GM21360 (cell line): Measurements from ENCODE around the gene LDHD.

ENCODE experiments used
- ATAC-seq: cut with Tn5 transposase; IDR thresholded peaks from one replicate; pipeline ENCODE4 v1.9.1; 2021; ENCODE audit warnings: mild to moderate bottlenecking, moderate library complexity; ENCODE audit not compliant: unreplicated experiment

Gene LDHD

DNA sequence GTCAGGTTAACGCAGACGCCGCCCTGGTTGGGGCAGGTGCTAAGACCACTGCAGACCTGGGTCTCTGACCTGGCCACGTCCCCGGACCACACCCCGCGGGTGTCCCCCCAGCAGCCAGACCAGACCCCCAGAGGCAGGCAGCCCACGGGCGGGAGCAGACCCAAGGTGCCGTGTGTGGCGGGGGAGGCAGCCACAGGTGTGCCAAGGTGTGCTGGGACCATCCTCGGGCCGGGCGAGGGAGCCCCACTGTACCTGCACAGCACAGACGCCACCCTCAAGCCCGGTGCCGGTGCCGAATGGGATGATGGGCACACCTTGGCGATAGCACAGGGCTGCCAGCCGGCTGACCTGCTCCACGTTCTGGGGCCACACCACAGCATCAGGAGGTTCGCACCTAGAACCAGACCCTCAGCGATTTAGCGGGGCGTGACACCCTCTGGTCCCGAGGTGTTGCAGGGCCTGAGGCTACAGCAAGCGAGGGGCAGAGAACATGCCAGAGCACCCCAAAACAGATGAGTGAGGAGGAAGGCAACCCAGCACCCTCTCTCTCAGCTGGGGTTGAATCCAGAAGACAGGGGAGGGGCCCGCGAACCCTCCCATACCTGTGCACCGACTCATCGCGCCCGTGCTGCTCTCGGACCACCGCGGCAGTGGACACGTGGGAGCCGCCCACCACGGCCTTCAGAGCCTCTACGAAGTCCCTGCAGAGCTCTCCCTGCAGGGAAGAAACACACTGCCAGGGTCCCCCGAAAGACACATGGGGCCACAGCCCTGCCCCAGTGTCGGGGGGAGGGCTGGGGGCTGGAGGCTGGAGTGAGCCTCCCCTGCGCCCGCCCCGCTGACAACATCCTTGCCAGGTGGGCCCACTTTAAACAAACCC lies 1.4 kb downstream of the LDHD start:
- no peak for ATAC-seq

GRCh38 chr16:75114179-75114945 lies 2.2 kb downstream of the LDHD start:
- ATAC-seq = no peak

DNA sequence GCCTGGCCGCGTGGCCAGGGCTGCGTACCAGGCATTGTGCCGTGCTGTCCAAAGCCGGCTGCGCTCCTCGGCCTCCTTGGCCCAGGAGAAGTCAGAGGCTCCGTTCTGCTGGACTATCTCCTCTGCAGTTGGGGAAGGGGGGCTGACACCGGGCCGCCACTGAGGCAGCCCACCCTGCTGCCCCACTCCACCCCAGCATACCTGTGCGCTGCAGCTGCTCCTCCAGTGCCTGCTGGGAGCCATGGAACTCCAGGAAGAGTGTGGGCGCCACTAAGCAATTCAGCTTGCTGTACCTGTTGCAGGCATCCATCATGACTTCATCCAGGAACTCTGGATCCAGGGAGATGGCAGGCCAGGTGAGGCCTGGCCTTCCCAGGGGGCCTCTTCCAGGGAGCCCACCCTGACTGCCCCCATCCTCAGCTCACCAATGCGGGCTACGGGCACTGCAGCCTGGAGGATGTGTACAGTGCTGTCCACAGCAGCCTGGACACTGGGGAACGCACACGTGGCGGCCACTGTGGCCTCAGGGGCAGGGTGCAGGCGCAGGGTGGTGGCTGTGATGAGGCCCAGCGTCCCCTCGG lies 2.9 kb downstream of the LDHD start:
- ATAC-seq = no peak

DNA sequence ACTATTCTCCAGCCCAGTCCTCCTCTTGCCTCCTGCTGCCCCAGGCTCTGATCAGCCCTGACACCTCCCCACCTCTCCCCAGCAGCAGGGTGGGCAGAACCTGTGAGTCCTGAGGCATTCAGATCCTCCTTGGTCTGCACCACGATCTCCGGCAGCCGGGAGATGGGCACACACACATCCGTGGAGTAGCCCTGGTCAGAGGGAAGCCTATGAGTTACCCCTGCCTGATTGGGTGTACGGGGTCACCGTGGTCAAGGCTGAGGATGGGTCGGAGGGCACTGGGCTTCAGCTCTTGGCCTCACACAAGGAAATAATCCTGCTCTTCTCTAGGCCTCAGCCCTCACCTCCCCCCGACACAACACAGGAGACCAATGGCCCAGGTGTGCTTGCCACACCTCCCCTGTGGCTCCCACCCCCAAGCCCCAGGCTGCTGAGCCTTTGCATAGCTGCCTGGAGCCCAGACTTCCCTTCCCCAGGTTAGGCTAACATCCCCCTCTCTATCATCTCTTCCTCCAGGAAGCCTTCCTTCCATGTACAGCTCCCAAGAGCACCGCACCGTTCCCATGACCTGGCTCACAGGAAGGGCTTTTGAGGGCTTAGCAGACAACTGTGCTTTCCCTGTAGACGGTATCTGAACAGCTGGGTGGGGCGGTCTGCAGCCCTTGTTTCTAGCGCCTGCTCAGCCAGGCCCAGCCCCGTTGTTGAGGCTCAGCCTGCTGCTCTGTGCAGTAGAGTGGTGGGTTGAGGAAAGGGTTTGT lies 3.7 kb downstream of the LDHD start:
- no peak for ATAC-seq

- no peak for ATAC-seq
These were observed 4.4 kb downstream of the LDHD start for GRCh38 chr16:75111961-75112733.

GRCh38 chr16:75111514-75111940 lies 5.1 kb downstream of the LDHD start:
- peak; percentile 19 for ATAC-seq

DNA sequence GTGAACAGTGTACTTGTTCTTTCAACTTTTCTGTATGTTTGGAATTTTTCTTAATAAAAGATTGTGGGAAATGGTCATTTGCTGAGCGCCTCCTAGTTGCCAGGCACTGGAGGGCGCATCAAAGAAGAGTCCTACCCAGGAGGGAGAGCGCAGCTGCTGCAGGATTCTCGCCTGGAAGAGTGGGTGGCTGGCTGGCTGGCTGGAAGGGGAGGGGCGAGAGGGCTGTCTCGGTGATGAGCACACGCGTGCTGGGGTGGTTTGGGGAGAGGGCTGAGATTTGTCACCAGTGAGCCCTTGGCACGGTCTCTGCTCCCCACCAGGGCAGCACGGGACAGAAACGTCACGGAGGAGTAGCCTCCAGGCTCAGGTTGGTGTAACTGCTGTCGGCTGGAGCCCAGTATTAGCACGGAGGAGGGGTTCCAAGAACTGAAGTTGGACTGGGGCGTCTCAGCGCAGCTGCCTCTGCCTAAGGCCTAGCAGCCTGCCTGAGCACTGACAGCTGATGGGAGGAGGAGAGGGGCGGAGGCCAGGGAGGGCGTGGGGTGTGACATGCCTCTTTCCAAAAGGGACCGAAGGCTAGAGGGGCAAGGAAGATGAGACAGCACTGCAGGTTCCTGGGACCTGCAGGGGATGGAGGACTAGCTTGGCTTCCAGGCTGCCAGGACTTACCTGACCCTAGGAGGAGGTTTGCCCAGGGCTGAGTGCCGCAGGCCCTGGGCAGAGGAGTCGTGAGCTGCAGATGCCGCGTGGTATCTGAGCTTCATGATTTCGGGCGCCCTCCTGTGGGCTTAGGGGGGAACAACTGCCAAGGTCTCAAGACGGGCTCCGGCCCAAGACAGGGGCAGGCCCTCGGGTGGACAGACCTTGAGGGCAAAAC lies 5.7 kb downstream of the LDHD start:
- peak; percentile 52 for ATAC-seq

DNA sequence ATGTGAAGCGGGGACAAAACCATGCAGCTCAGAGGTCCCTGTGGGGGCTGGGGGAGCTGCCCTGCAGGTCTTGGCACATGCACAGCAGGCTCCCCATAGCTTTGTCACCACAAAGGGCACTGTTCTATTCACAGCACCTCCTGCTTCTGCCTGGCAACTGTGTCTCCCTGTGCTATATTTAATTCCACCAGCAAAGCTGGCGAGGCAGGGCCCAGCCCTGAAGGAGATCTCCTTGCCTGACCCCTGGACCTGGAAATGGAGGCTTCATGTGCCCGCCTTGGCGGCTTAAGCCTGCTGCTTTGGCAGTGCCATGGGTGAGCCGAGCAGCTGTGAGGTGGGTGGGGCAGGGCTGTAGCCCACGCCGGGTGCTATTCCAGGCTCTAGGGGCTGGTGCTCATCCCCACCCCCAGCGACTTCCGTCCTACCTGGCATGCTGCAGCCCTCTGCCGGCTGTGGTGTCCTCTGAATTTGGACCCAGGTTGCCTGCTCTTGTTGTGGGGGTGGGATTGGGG lies 6.8 kb downstream of the LDHD start:
- ATAC-seq = no peak

DNA sequence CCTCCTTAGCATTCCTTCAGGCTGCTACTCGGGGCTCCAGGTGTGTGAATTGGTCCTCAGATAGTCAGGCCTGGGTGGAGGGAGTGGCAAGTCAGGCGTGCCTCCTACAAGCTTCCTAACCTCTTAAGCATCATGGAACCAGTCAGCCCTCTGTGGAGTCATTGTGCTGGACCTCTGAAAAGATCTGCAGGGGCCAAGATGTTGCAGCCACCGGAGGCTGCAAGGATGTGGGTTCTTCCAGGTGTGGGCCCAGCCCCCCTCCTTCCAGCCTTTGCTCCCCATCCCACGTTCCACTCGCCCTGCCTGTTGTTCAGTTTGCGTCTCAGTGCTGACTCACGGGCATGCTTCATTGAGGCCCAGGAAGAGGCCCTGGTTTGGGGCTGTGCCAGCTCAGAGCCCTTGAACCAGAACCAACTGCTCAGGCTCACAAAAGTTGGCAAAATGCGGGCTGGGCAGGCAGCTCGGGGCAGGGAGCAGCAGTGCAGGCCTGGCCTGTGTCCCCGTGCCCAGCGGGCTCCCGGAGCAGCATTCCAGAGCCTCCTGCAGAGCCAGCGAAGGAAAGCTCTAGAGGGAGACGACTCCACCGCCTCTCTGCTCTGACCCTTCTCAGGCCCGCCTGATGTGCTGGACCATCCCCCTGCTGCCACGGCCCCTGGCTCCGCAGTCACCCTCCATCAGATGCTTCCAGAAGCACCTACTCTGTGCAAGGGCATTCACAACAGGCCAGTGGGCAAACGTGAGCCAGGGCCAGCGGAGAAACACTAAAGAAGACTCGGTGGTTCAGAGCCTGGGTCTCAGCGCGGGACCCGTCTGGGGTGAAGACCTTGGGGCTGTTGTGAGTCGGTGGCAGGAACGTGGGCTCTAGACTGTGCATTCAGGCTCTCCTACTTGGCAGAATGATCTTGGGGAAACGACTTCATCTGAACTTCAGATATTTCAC lies 7.5 kb downstream of the LDHD start:
- ATAC-seq = no peak

DNA sequence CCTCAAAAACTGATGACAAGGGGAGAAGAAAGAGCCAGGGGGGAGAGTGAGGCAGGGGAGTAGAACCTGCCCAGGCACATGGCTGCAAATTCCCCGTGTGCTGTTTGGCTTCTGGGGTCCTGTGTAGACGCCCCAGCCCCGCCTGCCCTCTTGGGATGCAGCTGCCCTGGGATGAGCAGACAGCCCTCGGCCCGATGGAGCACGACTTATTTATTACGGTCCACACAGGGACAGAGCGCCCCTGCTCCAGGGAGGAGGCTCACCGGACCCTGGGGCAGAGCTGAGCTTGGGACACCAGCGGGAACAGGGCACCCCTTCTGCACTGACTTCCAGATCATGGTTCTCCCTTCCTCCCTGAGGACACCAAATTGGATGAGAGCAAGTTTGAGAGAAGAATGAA lies 9.1 kb downstream of the LDHD start:
- no peak for ATAC-seq

DNA sequence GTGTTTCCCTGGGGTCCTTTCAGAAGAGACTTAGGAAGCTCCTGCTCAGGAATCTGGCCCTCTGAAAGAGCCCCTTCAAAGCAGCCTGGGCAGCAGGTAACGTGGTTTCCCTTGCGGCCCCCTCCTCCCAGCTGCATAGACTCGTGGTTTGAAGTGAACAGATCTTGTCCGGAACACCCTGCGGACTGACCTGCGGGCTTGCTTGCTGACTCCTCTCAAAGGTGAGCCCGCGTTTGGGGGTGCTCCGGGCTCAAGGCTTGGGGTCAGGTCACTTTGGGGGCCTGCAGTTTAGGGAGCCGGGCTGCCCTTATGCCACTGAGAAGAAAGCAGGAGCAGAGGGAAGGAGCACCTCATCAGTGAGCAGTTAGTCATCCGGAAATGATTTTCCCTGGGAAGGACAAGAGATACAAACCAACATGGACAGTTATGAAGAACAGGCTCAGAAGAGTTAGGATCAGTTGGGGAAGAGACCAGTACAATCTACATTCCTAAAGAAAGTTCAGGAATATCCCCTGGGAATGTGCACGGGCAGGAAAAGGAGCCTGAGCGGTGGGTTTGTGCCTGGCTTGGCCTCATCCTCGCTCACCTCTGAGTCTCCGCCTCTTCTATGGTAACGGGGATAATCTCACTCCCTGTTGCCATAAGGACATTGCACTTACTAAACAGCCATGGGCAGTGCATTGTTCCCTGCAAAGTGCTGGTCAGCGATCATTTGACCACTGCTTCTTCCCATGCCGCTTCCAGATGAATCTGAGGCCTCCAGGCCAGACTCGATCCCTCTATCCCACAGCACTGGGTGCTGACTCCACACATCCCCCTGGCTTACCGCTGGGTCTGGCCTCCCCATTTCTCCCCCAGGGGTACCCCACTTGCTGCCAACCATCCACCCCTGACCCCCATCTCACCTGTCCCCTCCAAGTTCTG lies 10.0 kb downstream of the LDHD start:
- no peak for ATAC-seq

GRCh38 chr16:75105306-75106061 lies 11.1 kb downstream of the LDHD start:
- no peak for ATAC-seq

DNA sequence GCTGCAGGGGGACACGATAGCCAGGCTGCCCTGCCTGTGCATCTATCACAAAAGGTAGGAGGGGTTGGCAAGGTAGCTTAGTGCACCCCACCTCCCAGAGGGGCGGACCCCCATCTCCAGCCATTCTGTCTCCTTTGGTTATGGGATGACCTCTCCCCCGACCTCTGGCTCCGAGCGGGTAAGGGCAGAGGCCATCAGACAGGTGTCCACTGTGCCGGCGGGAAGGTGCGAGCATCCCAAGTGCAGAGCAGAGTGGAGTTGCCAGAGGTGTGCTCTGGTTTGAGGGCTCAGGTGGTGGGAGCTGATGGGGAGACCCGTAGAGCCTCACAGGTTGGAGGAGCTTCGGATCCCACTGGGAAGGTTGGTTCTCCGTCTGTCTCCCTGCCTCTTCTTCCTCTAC lies 11.7 kb downstream of the LDHD start:
- ATAC-seq = no peak

GRCh38 chr16:75103994-75104393 lies 12.6 kb downstream of the LDHD start:
- ATAC-seq = no peak

GRCh38 chr16:75102595-75102994 lies 14.0 kb downstream of the LDHD start:
- ATAC-seq = no peak

- no peak for ATAC-seq
These were observed 14.9 kb downstream of the LDHD start for GRCh38 chr16:75101635-75102034.
